ENCODE results near the gene FGD2. TPM values are rescaled to one million over a fixed set of nuclear protein-coding genes. Genes with fewer than 3 reads are reported as not detected.

Gene FGD2
- total and polyA plus RNA-seq, 2 donors (not counting 3 experiments of a cell fraction or from before 2014, with no cell fraction given): not detected

GRCh38 chr6:36976007-36976264 lies 29.5 kb upstream of the FGD2 start:
- Histone ChIP-seq H3K9ac (replicated peaks; ENCODE audit: extremely low read depth, insufficient read depth, low read length) (no peak overlapping the region), H3K79me2 (ENCODE audit: control insufficient read depth, insufficient read depth, low read length) (peaks cover 30% of the 10 kb centered on the region), H3K4me2 (ENCODE audit: insufficient read depth, low read length) (no peak overlapping the region), H3K4me3 (replicated peaks in 1 of 3; ENCODE audit: insufficient read depth in 1 of 3, low read depth in 1 of 3, low read length in 3 of 3) (no peak overlapping the region), H4K20me1 (replicated peaks; ENCODE audit: control insufficient read depth, extremely low read depth, insufficient read depth, low read length) (no peaks in the 10 kb centered on the region), H3K9me1 (replicated peaks; ENCODE audit: control insufficient read depth, extremely low read depth, insufficient read depth, low read length) (no peaks in the 10 kb centered on the region), H2AFZ (ENCODE audit: low read depth, low read length) (no peak overlapping the region), H3K4me1 (ENCODE audit: control insufficient read depth, extremely low read depth, insufficient read depth, low read length) (no peaks in the 10 kb centered on the region), H3K36me3 (ENCODE audit: control insufficient read depth in 2 of 2, extremely low read depth in 1 of 2, insufficient read depth in 2 of 2, low read length in 2 of 2) (peaks cover 32 to 77% of the 10 kb centered on the region in 2 experiments), H3K27me3 (ENCODE audit: control insufficient read depth in 2 of 2, insufficient read depth in 2 of 2, low read length in 2 of 2) (no peaks in the 10 kb centered on the region), H3K9me3 (replicated peaks; ENCODE audit: control insufficient read depth, insufficient read depth, low read length) (no peaks in the 10 kb centered on the region), H3K27ac (ENCODE audit: insufficient read depth, low read depth, low read length) (no peak overlapping the region)
- BruUV-seq (replicated peaks): no TSS peak
- TF ChIP-seq GATA2 (IDR thresholded peaks at IDR 0.05; ENCODE audit: insufficient read depth, insufficient read length, low read depth, low read length): no peak
- DNase-seq (ENCODE audit: low read depth, low spot score) (no peak), FAIRE-seq (no peak)
- dilution Hi-C loops (cut with MboI; ENCODE audit: extremely low pct_ligation_motif_present, low sequenced_read_pairs) (no loop called here), intact Hi-C loops (cut with micrococcal nuclease) (no loop called here)
- CTCF ChIA-PET: interaction anchor here (5.3 kb wide), 1 partner anchor 43 kb away, joined by 40 read pairs; no protein-coding TSS in a partner anchor
- POLR2A ChIA-PET: no interaction called here

GRCh38 chr6:36976509-36976908 lies 28.9 kb upstream of the FGD2 start:
- BruUV-seq (replicated peaks): no TSS peak
- Histone ChIP-seq H3K9ac (replicated peaks; ENCODE audit: extremely low read depth, insufficient read depth, low read length) (no peak overlapping the region), H4K20me1 (replicated peaks; ENCODE audit: control insufficient read depth, extremely low read depth, insufficient read depth, low read length) (no peaks in the 10 kb centered on the region), H3K27ac (ENCODE audit: insufficient read depth, low read depth, low read length) (no peak overlapping the region), H3K4me1 (ENCODE audit: control insufficient read depth, extremely low read depth, insufficient read depth, low read length) (no peaks in the 10 kb centered on the region), H3K9me1 (replicated peaks; ENCODE audit: control insufficient read depth, extremely low read depth, insufficient read depth, low read length) (no peaks in the 10 kb centered on the region), H3K4me2 (ENCODE audit: insufficient read depth, low read length) (no peak overlapping the region), H3K9me3 (replicated peaks; ENCODE audit: control insufficient read depth, insufficient read depth, low read length) (no peaks in the 10 kb centered on the region), H3K36me3 (ENCODE audit: control insufficient read depth in 2 of 2, extremely low read depth in 1 of 2, insufficient read depth in 2 of 2, low read length in 2 of 2) (peaks cover 32 to 74% of the 10 kb centered on the region in 2 experiments), H3K4me3 (replicated peaks in 1 of 3; ENCODE audit: insufficient read depth in 1 of 3, low read depth in 1 of 3, low read length in 3 of 3) (no peak overlapping the region), H3K27me3 (ENCODE audit: control insufficient read depth in 2 of 2, insufficient read depth in 2 of 2, low read length in 2 of 2) (no peaks in the 10 kb centered on the region), H3K79me2 (ENCODE audit: control insufficient read depth, insufficient read depth, low read length) (peaks cover 35% of the 10 kb centered on the region), H2AFZ (ENCODE audit: low read depth, low read length) (no peak overlapping the region)
- FAIRE-seq (no peak), DNase-seq (ENCODE audit: low read depth, low spot score) (no peak)
- intact Hi-C loops (cut with micrococcal nuclease): no loop called here
- TF ChIP-seq POLR2A (IDR thresholded peaks at IDR 0.05; ENCODE audit: low read depth, low read length) (no peak), MYC (IDR thresholded peaks at IDR 0.05; ENCODE audit: low read depth, low read length) (no peak), JUN (IDR thresholded peaks at IDR 0.05; ENCODE audit: borderline replicate concordance, insufficient read depth, insufficient read length, low read depth) (no peak), CTCF (IDR thresholded peaks at IDR 0.05; ENCODE audit: extremely low read depth in 1 of 2, insufficient read depth in 1 of 2, low read depth in 1 of 2, low read length in 2 of 2) (no peak), FOS (IDR thresholded peaks at IDR 0.05; ENCODE audit: borderline replicate concordance, insufficient read depth, low read length) (no peak), EZH2 (IDR thresholded peaks at IDR 0.05; ENCODE audit: borderline replicate concordance, low read depth, low read length, severe bottlenecking) (no peak), GATA2 (IDR thresholded peaks at IDR 0.05; ENCODE audit: insufficient read depth, insufficient read length, low read depth, low read length) (no peak), POLR2AphosphoS5 (IDR thresholded peaks at IDR 0.05; ENCODE audit: insufficient read depth, low read depth, low read length) (no peak)
- dilution Hi-C loops (cut with MboI; ENCODE audit: extremely low pct_ligation_motif_present, low sequenced_read_pairs): no loop called here
- POLR2A ChIA-PET: no interaction called here
- CTCF ChIA-PET: interaction anchor here (1.0 to 5.3 kb wide), 2 partner anchors 42 to 76 kb away, joined by 3 to 40 read pairs; no protein-coding TSS in a partner anchor

All from endothelial cell of umbilical vein (primary cell).